GM23338 (cell line): ENCODE measurements around the gene SEMA5A. TPM values are rescaled to one million over a fixed set of nuclear protein-coding genes. Genes with fewer than 3 reads are reported as not detected.

Experiments
- ATAC-seq: fragments of 200-7000 bp; cut with Tn5 transposase; 3 replicates; pipeline ENCODE4 v1.9.1; 2020
- DNase-seq: peaks from one replicate; pipeline ENCODE4 v3.0.0-alpha.2; 2015; ENCODE audit warnings: low spot score
- H2AFZ ChIP-seq: fragments of 200-600 bp; sonication (generic); 2 replicates; pipeline ENCODE4 v1.8.0; 2016; ENCODE audit warnings: antibody characterized with exemption, mild to moderate bottlenecking, moderate library complexity
- H3F3A ChIP-seq: fragments of 200-600 bp; sonication (generic); replicated peaks from 2 replicates; pipeline ENCODE4 v1.8.0; 2017; ENCODE audit warnings: antibody characterized with exemption, mixed run types, low read depth
- H3K27ac ChIP-seq: fragments of 200-600 bp; sonication (generic); 2 replicates; pipeline ENCODE4 v1.6.1; 2016; ENCODE audit warnings: low read depth
- H3K27me3 ChIP-seq: fragments of 200-600 bp; sonication (generic); 2 replicates; pipeline ENCODE4 v1.8.0; 2016; ENCODE audit warnings: mild to moderate bottlenecking, mixed run types, moderate library complexity; ENCODE audit not compliant: insufficient read depth
- H3K36me3 ChIP-seq: fragments of 200-600 bp; sonication (generic); 2 replicates; pipeline ENCODE4 v1.8.0; 2016; ENCODE audit warnings: mild to moderate bottlenecking; ENCODE audit not compliant: insufficient read depth
- H3K4me1 ChIP-seq: fragments of 200-600 bp; sonication (generic); 2 replicates; pipeline ENCODE4 v1.8.0; 2016; ENCODE audit warnings: mild to moderate bottlenecking, moderate library complexity; ENCODE audit not compliant: insufficient read depth
- H3K4me2 ChIP-seq: fragments of 200-600 bp; sonication (generic); 2 replicates; pipeline ENCODE4 v1.7.1; 2017; ENCODE audit warnings: mixed run types
- H3K4me3 ChIP-seq: fragments of 200-600 bp; sonication (generic); 2 replicates; pipeline ENCODE4 v1.6.1; 2016; ENCODE audit warnings: mixed run types
- H3K79me2 ChIP-seq: fragments of 200-600 bp; sonication (generic); replicated peaks from 2 replicates; pipeline ENCODE4 v1.8.0; 2017; ENCODE audit warnings: mild to moderate bottlenecking; ENCODE audit not compliant: insufficient read depth
- H3K9me2 ChIP-seq: fragments of 200-600 bp; sonication (generic); 2 replicates; pipeline ENCODE4 v1.8.0; 2017; ENCODE audit not compliant: insufficient read depth
- H4K20me1 ChIP-seq: fragments of 200-600 bp; sonication (generic); replicated peaks from 2 replicates; pipeline ENCODE4 v1.8.0; 2017; ENCODE audit warnings: mild to moderate bottlenecking; ENCODE audit not compliant: insufficient read depth
- H3K27ac Mint-ChIP-seq: 2 replicates; pipeline ENCODE4 v1.8.0; 2020; ENCODE audit warnings: inconsistent platforms, mild to moderate bottlenecking, moderate library complexity, mixed read lengths
- H3K27me3 Mint-ChIP-seq: 3 replicates; pipeline ENCODE4 v1.8.0; 2022; ENCODE audit warnings: low read depth, mild to moderate bottlenecking, moderate library complexity, mixed read lengths, inconsistent platforms; ENCODE audit not compliant: insufficient read depth, poor library complexity
- H3K36me3 Mint-ChIP-seq: 3 replicates; pipeline ENCODE4 v1.8.0; 2021; ENCODE audit warnings: low read depth, mild to moderate bottlenecking, inconsistent platforms, moderate library complexity, mixed read lengths
- H3K4me1 Mint-ChIP-seq: 3 replicates; pipeline ENCODE4 v1.8.0; 2020; ENCODE audit warnings: mild to moderate bottlenecking, inconsistent platforms, mixed read lengths
- H3K4me3 Mint-ChIP-seq: 3 replicates; pipeline ENCODE4 v1.8.0; 2021; ENCODE audit warnings: moderate library complexity, mild to moderate bottlenecking, inconsistent platforms, mixed read lengths
- H3K9me3 Mint-ChIP-seq: 3 replicates; pipeline ENCODE4 v1.8.0; 2020; ENCODE audit warnings: moderate library complexity, mild to moderate bottlenecking, inconsistent platforms, mixed read lengths
- CREB1 ChIP-seq: fragments of 250-450 bp; sonication (Bioruptor Pico); IDR thresholded peaks from 2 replicates; pipeline ENCODE4 v1.5.0; 2020; ENCODE audit warnings: low read depth, mild to moderate bottlenecking, moderate library complexity
- JUNB ChIP-seq: IDR thresholded peaks from one replicate; pipeline ENCODE4 v1.6.1; 2016; ENCODE audit warnings: antibody characterized with exemption; ENCODE audit not compliant: unreplicated experiment
- POLR2AphosphoS5 ChIP-seq: IDR thresholded peaks from 2 replicates; pipeline ENCODE4 v1.6.1; 2016; ENCODE audit warnings: antibody characterized with exemption, low read depth
- REST ChIP-seq: IDR thresholded peaks from one replicate; pipeline ENCODE4 v1.6.1; 2018; ENCODE audit warnings: antibody characterized with exemption; ENCODE audit not compliant: unreplicated experiment
- STAT1 ChIP-seq: IDR thresholded peaks from one replicate; pipeline ENCODE4 v1.6.1; 2016; ENCODE audit warnings: antibody characterized with exemption; ENCODE audit not compliant: unreplicated experiment
- ZNF462 ChIP-seq: fragments of 250-450 bp; sonication (Bioruptor Pico); IDR thresholded peaks from 2 replicates; pipeline ENCODE4 v1.5.0; 2020; ENCODE audit warnings: mild to moderate bottlenecking, moderate library complexity
- polyA plus RNA-seq: library from polyadenylated mRNA; unstranded; fragments of >200 nt; fragmentation: Nextera tagmentation; extraction: Ambion mirVana; gene quantifications from 2 replicates; pipeline ENCODE4 v1.2.1, GENCODE V29; 2016
- total RNA-seq: library from RNA; depleted of rRNA; stranded (reverse); fragments of >200 nt; shearing (Covaris generic); gene quantifications from 2 replicates; pipeline ENCODE4 v1.2.3, GENCODE V29; 2014

SEMA5A gene
- total and polyA plus RNA-seq, 2 experiments from 2014 or later: 2.1 to 8.1 TPM

- Histone ChIP-seq H3K9me2 (no peaks in the 10 kb centered on the region), H3K27ac (no peak overlapping the region), H3K27me3 (no peaks in the 10 kb centered on the region), H4K20me1 (no peaks in the 10 kb centered on the region), H2AFZ (no peak overlapping the region), H3K4me3 (no peak overlapping the region), H3F3A (no peaks in the 10 kb centered on the region), H3K4me2 (no peak overlapping the region), H3K36me3 (no peaks in the 10 kb centered on the region), H3K79me2 (no peaks in the 10 kb centered on the region), H3K4me1 (no peaks in the 10 kb centered on the region)
- Mint-ChIP-seq H3K4me3 (no peak overlapping the region), H3K27me3 (no peaks in the 10 kb centered on the region), H3K27ac (no peak overlapping the region), H3K36me3 (no peaks in the 10 kb centered on the region; the same call in 2 of the 3 replicates), H3K9me3 (no peaks in the 10 kb centered on the region), H3K4me1 (peaks cover 2% of the 10 kb centered on the region; the same call in 2 of the 3 replicates)
- DNase-seq (no peak), ATAC-seq (no peak)
- TF ChIP-seq JUNB: no peak
- TF ChIP-seq POLR2AphosphoS5: no peak
- no peak for TF ChIP-seq CREB1 (CRISPR knock-in tag)
- TF ChIP-seq REST: no peak
- TF ChIP-seq STAT1: no peak
- no peak for TF ChIP-seq ZNF462 (CRISPR knock-in tag)
Measured at GRCh38 chr5:9512457-9512856, 33.4 kb downstream of the SEMA5A start.
